Omental fat pad (tissue), 4 donors: ENCODE measurements around the gene SELENOM. TPM values are rescaled to one million over a fixed set of nuclear protein-coding genes. Genes with fewer than 3 reads are reported as not detected.

ENCODE experiments used
- ATAC-seq: fragments of 150-250 bp; one replicate; pipeline ENCODE4 v1.9.1; 2016; ENCODE audit warnings: mild to moderate bottlenecking, moderate library complexity; ENCODE audit not compliant: low FRiP score
- DNase-seq: peaks from one replicate; pipeline ENCODE4 v3.0.0-alpha.2; 2019; ENCODE audit warnings: low spot score
- CTCF ChIP-seq, 3 donors: fragments of 450-650 bp; IDR thresholded peaks; one replicate each; pipeline ENCODE4 v1.5.1; 2016 to 2017; ENCODE audit warnings: antibody characterized with exemption in 3 of 3, mild to moderate bottlenecking in 3 of 3, moderate library complexity in 2 of 3
- total RNA-seq, 4 donors: library from RNA; depleted of rRNA; stranded (reverse); fragments of >200 nt; gene quantifications; one replicate each; pipeline ENCODE4 v1.1.0, GENCODE V29; 2016

Gene SELENOM
- total RNA-seq, 4 donors from 2014 or later, result 162 to 346 (median 230) TPM

- DNase-seq (no peak), ATAC-seq (no peak)
- TF ChIP-seq CTCF (IDR thresholded peaks at IDR 0.05), result no peak
Measured at GRCh38 chr22:31092161-31092560, 15.2 kb downstream of the SELENOM start.

- ATAC-seq (no peak), DNase-seq (no peak)
- TF ChIP-seq CTCF (IDR thresholded peaks at IDR 0.05), result peak in 1 of 3 donors; percentile 6
Measured at GRCh38 chr22:31091106-31091975, 16.0 kb downstream of the SELENOM start.

- DNase-seq (no peak), ATAC-seq (no peak)
- TF ChIP-seq CTCF (IDR thresholded peaks at IDR 0.05), result no peak
Measured at GRCh38 chr22:31090217-31091085, 16.9 kb downstream of the SELENOM start.

GRCh38 chr22:31089160-31090100, 17.9 kb downstream of the SELENOM start:
- TF ChIP-seq CTCF (IDR thresholded peaks at IDR 0.05), result peak in 1 of 3 donors; percentile 19
- no peak for DNase-seq
- no peak for ATAC-seq

- no peak for DNase-seq
- no peak for ATAC-seq
- no peak for TF ChIP-seq CTCF (IDR thresholded peaks at IDR 0.05)
Measured at GRCh38 chr22:31088233-31088986, 19.0 kb downstream of the SELENOM start.

DNA sequence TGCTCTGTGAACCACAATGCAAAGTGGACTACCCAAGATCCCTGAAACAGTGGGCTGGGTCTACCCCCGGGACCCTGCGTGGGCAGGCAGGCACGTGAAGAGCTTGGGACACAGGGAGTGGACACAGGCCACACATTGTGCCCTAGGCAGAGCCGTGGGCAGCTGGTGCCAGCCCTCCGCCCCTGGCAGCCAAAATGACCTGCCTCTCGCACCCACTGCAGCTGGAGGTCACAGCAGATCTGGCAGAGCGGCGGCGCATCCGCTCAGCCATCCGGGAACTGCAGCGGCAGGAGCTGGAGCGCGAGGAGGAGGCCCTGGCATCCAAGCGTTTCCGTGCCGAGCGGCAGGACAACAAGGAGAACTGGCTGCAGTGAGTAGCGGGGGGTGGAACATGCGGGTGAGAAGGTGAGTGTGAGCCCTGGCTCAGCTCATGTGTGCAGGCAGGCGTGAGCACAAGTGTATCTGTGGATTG, 19.6 kb downstream of the SELENOM start:
- TF ChIP-seq CTCF (IDR thresholded peaks at IDR 0.05), result no peak

More for the DNA sequence above, 19.6 kb downstream of the SELENOM start:
- ATAC-seq, result no peak
- DNase-seq, result no peak
